GM19463 (cell line): ENCODE measurements around the gene ANKS1A.

Experiments
- ATAC-seq: cut with Tn5 transposase; IDR thresholded peaks from one replicate; pipeline ENCODE4 v1.9.1; 2021; ENCODE audit warnings: mild to moderate bottlenecking, moderate library complexity; ENCODE audit not compliant: unreplicated experiment

Gene ANKS1A

GRCh38 chr6:35036828-35037663, 148.0 kb downstream of the ANKS1A start:
- no peak for ATAC-seq

- no peak for ATAC-seq
Measured at GRCh38 chr6:35037664-35038038, 148.6 kb downstream of the ANKS1A start.

GRCh38 chr6:35038076-35038475, 149.0 kb downstream of the ANKS1A start:
- ATAC-seq, result no peak

GRCh38 chr6:35040398-35040797, 151.3 kb downstream of the ANKS1A start:
- ATAC-seq, result no peak

- ATAC-seq, result no peak
Measured at GRCh38 chr6:35041086-35041861, 152.2 kb downstream of the ANKS1A start.

DNA sequence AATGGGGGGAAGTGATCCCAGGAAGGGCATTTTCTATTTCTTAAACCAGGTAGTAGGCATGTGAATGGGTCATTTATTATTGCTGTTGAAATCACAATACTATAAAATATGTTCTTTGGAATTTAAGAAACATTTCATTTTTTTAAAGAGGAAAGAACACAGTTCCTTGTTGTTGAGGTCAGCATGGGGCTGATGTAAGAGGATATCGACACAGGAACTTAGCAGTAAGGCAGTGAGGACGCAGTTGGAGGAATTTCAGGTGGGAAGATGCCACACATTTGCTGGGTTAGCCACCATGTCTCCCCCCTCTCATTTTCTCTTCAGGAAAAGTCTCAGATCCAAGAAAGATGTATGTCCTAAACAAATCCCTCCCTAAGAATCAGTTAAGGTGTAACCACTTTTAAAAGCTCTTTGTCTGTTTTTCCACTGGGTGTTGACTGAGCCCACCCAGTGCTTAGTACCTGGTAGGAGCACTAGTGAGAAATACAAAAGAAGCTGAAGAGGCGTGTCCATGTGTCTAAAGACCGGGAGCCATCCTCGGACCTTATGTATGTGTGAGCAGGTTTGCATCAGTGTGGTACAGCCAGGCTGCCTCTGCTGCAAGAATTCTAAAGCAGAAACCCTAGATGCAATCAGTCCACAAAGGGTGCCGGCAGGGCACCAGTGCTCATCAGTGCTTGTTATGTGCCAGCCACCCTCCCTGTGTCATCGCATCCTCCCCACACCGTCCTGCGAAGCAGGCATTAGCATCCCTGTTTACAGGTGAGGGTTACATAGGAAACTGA, 153.2 kb downstream of the ANKS1A start:
- no peak for ATAC-seq

GRCh38 chr6:35043381-35044130, 154.5 kb downstream of the ANKS1A start:
- ATAC-seq, result no peak

DNA sequence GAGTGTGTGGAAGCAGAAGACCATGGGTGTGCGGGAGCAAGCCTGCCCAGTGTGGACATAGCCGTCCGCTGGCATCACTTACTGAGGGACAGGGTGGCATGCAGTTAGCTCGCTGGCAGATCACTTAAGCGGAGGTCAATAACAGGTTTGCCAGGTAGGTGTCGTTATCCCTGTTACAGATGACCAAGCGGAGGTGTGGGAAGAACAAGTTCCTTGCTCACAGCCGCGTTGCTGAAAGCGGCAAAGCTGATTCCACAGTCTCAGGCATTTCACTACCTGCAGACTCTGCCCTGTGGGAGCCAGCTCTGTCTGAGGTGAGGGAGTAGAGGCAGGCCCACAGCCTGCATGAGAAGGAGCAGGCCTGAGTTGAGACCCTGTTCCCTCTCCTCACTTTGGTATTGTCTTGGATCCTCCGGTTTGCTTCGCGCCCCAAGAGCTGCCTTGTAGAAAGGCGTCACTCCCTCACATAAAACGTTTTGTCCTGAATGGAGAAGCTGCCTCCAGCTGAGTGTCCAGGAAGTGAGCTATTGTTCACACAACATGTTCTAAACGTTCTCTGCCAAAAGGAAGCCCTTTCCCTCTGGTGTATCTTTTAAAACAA, 155.2 kb downstream of the ANKS1A start:
- no peak for ATAC-seq

DNA sequence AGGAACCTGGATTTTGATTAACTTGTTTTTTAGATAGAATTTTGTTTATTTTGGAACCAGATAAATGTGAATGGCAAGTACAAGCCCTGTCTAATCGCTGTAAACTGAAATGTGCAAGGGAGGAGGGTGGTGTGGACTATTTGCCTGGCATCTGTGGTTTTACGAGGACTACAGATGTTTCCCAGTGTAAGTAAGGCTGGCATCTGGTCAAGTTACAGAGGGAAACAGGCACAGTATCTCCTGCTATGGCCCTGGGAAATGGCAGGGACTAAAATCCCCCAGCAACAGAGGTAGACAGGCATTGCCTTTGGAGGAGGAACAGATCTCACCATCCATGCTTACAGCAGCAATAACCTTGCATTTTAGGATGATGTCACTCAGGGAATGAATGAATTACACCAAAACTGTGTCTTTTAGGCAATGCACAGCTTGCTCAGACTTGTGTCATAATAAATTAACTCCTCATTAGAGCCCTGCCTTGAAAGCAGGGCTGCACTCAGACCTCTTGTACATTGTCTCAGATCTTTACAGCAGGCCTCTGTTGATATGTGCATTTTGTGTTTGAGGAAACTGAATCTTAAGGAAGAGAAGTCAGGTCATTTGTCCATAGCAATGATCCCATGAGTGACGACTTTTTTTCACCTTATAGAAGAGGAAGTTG, 155.8 kb downstream of the ANKS1A start:
- ATAC-seq, result no peak

DNA sequence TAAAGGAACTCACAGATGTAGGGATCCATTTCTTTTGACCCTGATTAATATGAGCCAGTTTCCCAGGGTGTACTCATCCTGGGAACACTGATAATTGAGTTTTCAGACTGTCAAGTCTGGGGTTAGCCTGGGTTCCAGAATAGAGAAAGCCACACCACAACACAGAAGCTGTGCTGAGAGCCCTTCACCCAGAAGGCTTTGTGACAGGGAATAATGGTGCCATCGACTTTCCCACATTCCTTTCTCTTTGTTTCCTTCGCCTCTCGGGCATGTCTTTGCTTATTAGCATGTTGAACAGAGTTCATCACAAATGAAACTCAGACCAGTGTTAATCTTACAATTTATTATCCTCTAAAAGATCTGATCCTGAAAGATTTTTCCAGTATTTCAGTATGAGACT, 157.0 kb downstream of the ANKS1A start:
- ATAC-seq, result no peak

DNA sequence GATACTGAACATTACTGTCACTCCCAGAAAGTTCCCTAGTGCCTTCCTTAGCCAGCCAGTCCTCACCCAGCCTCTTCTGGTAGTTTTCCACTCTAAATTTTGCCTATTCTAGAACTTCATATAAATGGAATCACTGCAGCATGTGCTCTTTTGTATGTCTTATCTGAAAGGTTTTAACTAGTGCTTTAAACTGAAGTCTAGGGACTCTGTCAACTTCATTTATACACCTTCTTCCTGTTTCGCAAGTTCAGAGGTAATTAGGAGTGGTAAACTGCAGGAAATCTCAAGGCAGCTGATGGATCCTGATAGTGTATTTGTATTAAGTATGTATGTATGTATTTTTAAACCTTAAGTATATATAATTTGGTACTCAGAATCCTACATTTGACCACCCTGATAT, 157.8 kb downstream of the ANKS1A start:
- no peak for ATAC-seq

DNA sequence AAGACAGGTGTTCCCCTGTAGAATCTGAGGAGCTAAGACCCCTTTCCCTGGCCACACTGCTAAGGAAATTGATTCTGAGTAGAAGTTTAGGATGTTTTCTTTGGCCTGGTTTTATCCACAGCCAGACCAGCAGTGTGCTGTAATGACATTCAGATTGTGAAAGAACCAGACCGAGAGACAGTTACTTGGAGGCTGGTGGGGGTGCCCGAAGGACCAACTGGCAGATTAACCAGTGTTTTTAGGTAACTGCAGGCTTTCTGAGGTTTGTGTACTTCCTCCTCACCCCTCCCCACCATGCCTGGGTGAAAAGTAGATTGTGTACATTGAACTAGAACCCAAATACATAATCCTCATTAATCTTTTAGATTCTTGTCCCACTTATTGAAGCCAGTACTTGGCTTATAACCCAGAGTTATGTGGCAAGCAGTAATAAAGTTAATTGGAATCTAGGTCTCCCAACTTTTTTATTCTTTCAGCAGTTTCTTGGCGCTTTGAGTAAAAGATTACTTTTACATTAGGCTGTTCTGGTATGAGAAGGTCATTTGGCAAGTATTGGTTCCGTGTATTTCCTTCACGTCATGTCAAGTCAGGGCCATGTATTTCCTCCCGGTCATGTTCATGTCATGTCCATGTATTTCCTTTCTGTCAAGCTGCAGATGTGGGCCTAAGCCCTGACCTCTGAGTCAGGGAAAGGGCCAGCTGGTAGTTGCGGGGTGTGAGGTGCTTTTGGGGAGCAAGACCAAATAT, 158.4 kb downstream of the ANKS1A start:
- ATAC-seq, result no peak

- ATAC-seq, result no peak
Measured at GRCh38 chr6:35048031-35048613, 159.1 kb downstream of the ANKS1A start.

DNA sequence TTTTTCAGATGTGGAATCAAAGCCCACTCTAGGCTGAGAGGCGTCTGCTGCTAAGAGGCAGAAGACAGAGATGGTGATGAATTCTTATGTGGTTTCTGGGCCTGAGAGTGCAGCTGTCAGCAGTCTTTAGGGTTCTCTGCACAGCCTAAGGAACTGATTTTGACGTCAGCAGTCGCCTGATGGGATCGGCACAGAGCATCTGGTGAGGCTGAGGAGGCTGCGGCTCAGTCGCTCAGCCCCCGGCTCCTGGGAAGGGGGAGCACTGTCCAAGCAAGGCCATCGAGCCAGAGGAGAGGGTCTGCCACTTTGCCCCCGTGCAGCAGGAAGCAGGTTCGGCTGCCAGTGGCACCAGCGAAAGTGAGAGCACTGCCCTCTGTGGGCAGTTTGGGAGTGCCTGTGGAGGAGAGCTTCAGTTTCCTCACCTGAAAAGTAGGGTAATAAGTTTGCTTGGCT, 159.6 kb downstream of the ANKS1A start:
- no peak for ATAC-seq

- ATAC-seq, result no peak
Measured at GRCh38 chr6:35049156-35049735, 160.2 kb downstream of the ANKS1A start.

DNA sequence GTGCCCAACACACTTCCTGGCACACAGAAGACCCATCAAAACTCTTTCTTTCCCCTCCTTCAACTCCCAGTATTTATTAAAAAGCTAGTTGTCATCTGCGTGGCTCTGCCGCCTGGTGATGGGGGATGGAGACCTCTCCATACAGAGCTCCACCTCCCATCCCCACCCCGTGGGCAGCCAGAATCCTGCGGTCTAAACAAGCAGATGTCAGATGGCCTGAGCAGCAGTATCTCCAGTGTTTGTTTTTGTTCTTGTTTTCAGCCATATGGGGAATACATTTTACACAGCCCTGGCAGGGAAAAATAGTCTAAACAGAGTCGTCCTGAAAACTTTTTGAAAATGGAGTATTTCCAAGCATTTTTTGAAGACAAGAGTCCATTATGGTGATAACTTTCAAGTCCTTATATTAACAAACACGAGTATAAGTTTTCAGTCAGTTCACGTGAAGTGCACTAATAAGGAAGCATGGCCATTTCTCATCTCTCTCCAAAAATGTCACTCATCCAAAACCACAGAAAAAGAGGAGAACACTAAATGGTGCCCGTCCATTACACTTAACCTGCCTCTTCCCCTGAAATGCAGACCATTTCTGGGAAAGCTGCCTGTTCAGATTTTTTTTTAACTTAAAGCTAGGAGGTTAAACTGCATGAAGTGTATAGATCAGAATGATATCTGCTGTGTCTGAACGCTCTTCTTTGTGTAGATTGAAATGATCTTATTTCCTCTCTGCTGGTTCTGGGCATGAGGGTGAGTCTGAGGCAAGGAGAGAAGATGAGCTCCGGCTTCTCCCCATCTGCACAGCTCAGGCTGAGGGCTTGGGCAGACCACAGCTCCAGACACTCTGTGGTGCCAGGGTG, 161.1 kb downstream of the ANKS1A start:
- ATAC-seq, result no peak

DNA sequence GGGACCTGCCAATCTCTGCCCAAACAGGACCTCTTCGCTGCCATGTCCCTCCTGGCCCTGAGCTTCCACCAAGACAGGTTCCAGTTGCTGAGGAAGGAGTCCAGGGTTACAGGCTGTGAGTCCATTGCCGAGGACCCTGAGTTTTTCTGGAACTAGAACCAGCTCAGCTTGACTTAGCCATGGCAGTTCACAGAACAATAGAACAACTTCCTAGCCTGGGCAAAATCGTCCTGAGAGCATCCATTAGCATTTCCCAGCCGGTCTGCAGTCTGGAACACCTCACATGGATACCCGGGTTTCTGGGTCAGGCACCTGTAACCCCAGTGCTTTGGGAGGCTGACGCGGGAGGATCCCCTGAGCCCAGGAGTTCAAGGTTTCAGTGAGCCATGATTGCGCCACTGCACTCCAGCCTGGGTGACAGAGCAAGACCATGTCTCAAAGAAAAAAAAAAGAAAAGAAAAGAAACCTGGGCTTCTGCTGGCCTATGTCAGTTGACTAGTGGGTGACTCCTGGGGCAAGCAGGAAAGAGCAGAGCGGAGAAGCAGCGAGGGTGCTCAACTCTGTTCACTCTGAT, 161.8 kb downstream of the ANKS1A start:
- ATAC-seq, result no peak
